Brain microvascular endothelial cell (primary cell): Measurements from ENCODE around the gene COL27A1.

Source experiments
- DNase-seq: peaks from one replicate; pipeline ENCODE4 v3.0.0-alpha.2; 2020
- H3K27ac ChIP-seq: fragments of 250-450 bp; sonication (Bioruptor Pico); 2 replicates; pipeline ENCODE4 v1.5.1; 2020; ENCODE audit warnings: mild to moderate bottlenecking, moderate library complexity
- H3K27me3 ChIP-seq: fragments of 250-450 bp; sonication (Bioruptor Pico); replicated peaks from 2 replicates; pipeline ENCODE4 v1.5.1; 2020; ENCODE audit warnings: mild to moderate bottlenecking
- H3K36me3 ChIP-seq: fragments of 250-450 bp; sonication (Bioruptor Pico); replicated peaks from 2 replicates; pipeline ENCODE4 v1.5.1; 2020; ENCODE audit warnings: mild to moderate bottlenecking
- H3K4me3 ChIP-seq: 2 replicates; pipeline ENCODE4 v1.5.1; 2011; ENCODE audit warnings: low read depth, mild to moderate bottlenecking, control low read depth, low read length, moderate library complexity
- in situ Hi-C: cut with HindIII; loops from 2 replicates; pipeline ENCODE4 v1.10.0; 2017; ENCODE audit warnings: low sequenced_read_pairs, low pct_ligation_motif_present
- TF ChIP-seq, protein P1 (sequence below): IDR thresholded peaks from 2 replicates; pipeline ENCODE4 v1.5.1; 2011; ENCODE audit warnings: low read depth, mild to moderate bottlenecking, moderate library complexity, low read length, control low read depth, inconsistent platforms; ENCODE audit errors: missing control alignments

Gene COL27A1

GRCh38 chr9:114282104-114282485 is 126.8 kb downstream of the COL27A1 start:
- H3K27me3 ChIP-seq = no peaks in the 10 kb centered on the region
- TF ChIP-seq, protein P1, sequence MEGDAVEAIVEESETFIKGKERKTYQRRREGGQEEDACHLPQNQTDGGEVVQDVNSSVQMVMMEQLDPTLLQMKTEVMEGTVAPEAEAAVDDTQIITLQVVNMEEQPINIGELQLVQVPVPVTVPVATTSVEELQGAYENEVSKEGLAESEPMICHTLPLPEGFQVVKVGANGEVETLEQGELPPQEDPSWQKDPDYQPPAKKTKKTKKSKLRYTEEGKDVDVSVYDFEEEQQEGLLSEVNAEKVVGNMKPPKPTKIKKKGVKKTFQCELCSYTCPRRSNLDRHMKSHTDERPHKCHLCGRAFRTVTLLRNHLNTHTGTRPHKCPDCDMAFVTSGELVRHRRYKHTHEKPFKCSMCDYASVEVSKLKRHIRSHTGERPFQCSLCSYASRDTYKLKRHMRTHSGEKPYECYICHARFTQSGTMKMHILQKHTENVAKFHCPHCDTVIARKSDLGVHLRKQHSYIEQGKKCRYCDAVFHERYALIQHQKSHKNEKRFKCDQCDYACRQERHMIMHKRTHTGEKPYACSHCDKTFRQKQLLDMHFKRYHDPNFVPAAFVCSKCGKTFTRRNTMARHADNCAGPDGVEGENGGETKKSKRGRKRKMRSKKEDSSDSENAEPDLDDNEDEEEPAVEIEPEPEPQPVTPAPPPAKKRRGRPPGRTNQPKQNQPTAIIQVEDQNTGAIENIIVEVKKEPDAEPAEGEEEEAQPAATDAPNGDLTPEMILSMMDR = no peak
- H3K27ac ChIP-seq = no peak overlapping the region
- in situ Hi-C loops = no loop called here
- H3K4me3 ChIP-seq = no peak overlapping the region
- no peaks in the 10 kb centered on the region for H3K36me3 ChIP-seq
- DNase-seq = no peak

DNA sequence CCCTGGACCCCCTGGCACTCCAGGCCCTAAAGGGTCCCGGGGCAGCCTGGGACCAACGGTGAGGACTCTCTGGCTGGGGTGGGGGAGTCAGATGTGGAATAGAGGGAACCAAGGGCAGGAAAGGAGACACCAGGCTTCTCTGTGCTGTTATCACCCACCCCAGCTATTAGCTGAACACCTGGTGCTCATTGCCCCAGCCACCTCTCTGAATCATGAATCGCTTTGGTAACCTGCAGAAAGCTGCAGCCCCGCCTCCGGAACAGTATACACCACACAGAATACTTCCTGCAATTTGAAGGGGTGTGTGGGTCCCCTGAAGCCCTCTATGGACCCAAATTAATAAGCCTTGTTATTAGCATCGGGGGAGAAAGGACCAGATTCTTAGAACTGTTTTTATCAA is 127.2 kb downstream of the COL27A1 start:
- no peak overlapping the region for H3K27ac ChIP-seq
- TF ChIP-seq, protein P1 = no peak
- H3K27me3 ChIP-seq = no peaks in the 10 kb centered on the region
- H3K36me3 ChIP-seq = no peaks in the 10 kb centered on the region
- no peak overlapping the region for H3K4me3 ChIP-seq
- DNase-seq = no peak
- in situ Hi-C loops = no loop called here

- peak; percentile 59 for DNase-seq
- Histone ChIP-seq H3K27me3 (no peaks in the 10 kb centered on the region), H3K4me3 (no peak overlapping the region), H3K27ac (no peak overlapping the region), H3K36me3 (no peaks in the 10 kb centered on the region)
- in situ Hi-C loops = no loop called here
- TF ChIP-seq, protein P1 = no peak
These were observed 127.6 kb downstream of the COL27A1 start for GRCh38 chr9:114282926-114283325.

GRCh38 chr9:114283551-114284111 is 128.3 kb downstream of the COL27A1 start:
- DNase-seq = no peak
- TF ChIP-seq, protein P1 = no peak

GRCh38 chr9:114284316-114285060 is 129.2 kb downstream of the COL27A1 start:
- no peaks in the 10 kb centered on the region for H3K27me3 ChIP-seq
- TF ChIP-seq, protein P1 = no peak
- DNase-seq = no peak
- no peaks in the 10 kb centered on the region for H3K36me3 ChIP-seq
- no peak overlapping the region for H3K4me3 ChIP-seq
- in situ Hi-C loops = no loop called here
- H3K27ac ChIP-seq = no peak overlapping the region

More at GRCh38 chr9:114283551-114284111, 128.3 kb downstream of the COL27A1 start:
- H3K27ac ChIP-seq = no peak overlapping the region
- no peaks in the 10 kb centered on the region for H3K27me3 ChIP-seq
- in situ Hi-C loops = no loop called here
- no peaks in the 10 kb centered on the region for H3K36me3 ChIP-seq
- no peak overlapping the region for H3K4me3 ChIP-seq
